8988T (cell line): ENCODE measurements around the gene PRKCB.
"Not testable (repeated sequence)": the region's sequence is repeated elsewhere in the genome, so short reads cannot be mapped to it uniquely, and the experiment has no call there.

Source experiments
- DNase-seq: peaks from one replicate; pipeline ENCODE4 v3.0.0; 2011

PRKCB gene

DNA sequence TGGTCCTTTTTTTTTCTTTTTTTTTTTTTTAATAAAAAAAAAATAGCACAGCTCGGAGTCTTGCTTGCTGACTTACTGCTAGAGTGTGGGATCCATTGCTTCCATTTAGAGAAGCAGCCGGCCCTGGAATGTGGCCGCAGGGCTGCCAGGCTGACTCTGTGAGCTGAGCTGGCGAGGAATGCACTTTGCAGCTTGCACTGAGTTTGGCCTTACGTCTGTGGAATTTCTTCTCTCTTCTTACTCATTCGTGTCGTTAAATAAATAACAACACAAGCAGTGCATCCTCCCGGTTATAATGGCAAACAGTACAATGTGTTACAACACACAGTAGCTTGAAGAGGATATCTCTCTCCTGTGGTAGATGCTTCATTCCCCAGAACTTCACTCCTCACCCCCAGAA is 69.2 kb downstream of the PRKCB start:
- DNase-seq = peak; percentile 14

DNA sequence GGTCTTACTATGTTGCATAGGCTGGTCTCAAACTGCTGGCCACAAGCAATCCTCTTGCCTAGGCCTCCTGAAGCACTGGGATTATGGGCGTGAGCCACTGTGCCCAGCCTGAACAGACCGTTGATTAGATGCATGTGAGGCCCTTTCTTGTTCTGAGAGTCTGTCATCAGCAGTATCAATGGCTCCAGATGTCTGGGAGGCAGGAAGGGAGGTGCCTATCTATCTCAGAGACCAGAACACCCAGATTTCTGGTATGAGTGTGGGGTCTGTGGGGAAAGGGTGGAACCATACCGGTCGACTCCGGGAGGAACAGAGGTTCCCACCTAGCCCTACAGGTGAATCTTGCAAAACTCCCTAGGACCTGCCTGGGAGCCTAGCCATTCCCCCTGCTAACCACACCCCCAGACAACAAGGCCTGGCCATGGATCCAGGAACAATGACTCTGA is 71.7 kb downstream of the PRKCB start:
- DNase-seq = no peak

DNA sequence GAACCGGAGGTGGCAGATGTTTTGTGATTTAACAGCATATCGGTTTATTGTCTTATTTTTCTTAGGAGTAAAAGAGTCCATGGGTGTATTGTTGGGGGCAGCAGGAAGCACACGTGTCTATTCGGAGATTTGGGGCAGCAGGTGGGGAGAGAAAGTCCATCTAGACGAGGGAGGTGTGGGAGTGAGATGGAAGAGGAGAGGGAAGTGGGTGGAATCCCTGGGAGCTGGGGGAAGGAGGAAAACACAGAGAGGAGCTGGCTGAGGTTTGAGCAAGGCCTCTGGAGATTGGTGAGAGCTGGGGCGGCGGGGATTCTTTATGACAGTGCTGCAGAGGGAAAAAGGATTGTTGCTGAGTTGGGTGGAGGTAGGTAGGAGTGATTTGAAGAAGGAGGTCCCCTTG is 72.1 kb downstream of the PRKCB start:
- DNase-seq = no peak

DNA sequence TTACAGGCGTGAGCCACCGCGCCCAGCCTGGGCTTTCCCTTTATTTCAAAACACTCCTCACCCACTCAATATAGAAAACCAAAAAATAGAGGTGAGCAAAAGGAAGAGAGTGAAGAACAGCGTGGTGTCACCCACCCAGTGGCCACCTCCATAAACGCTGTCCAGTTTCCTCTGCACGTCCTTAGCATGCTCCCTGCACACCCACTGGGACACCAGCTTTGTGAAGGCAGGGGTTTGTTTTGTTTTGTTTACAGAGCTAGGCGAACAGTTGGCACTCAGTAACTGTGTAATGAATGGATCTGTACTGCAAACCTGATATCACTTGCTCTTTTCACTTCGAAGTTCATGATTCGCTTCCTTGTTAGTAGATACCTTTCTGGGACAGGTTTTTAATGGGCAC is 73.0 kb downstream of the PRKCB start:
- no peak for DNase-seq

DNA sequence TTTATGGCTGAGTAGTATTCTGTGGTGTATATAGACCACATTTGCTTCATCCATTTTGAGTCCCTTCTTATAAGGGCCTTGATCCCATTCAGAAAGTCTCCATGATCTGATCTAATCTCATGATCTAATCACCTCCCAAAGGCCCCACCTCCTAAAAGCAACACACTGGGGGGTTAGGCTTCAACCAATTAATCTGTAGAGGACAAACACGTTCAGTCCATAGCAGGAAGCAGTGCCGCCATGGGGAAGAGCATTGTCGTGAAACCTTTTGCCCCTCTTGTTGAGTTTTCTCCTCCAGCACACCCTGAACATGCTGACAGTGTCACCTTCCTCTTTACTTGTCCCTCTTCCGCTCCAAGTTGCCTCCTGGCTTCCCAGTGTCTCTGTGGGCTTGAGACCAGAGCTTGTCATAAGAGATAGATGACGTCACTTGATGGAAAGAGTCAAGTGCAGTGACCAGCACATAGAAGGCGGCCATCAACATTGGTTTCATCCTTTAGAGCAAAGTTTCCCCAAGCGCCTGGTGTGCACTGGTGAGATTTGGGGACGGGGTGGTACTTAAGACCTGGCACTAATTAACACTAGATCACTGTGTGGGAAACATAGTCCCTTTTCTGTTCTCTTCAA is 74.1 kb downstream of the PRKCB start:
- no peak for DNase-seq

DNA sequence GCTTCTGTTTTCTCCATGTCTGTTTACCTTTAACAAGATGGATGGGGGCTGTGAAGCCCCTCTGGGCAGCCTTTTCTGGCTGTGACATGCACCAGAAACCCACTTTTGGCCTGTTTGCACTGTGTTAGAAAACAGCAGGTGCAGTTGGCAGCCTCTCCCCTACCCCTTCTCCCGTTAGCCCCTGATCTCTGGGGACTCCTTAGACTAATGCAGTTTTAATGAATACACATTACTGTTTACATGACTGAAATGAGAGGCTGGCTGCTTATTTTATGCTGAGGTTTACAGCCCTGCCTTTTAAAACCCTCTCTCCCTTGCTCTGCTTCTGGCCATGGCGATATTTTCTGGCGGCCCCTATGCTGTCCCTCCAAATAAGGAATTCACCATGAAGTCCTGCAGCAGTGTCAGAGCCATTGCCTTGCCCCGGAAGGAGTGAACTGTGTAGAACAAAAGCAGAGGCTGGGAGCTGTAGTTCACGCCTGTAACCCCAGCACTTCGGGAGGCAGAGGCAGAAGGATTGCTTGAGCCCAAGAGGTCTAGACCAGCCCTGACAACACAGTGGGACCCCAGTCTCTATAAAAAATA is 79.3 kb downstream of the PRKCB start:
- DNase-seq = no peak

DNA sequence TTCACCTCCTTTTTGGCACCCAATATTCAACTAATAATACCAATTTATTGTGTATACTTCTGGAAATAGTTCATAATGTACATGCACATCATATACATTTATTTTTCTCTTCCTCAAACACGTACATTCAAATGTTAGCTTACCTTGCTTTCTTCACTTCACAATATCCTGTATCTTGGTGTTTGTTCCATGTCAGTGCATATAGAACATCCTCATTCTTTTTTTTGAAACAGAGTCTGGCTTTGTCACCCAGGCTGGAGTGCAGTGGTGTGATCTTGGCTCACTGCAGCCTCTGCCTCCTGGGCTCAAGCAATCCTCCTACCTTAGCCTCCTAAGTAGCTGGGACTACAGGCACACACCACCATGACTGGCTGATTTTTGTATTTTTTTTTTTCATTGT is 80.8 kb downstream of the PRKCB start:
- DNase-seq = not testable (repeated sequence)

DNA sequence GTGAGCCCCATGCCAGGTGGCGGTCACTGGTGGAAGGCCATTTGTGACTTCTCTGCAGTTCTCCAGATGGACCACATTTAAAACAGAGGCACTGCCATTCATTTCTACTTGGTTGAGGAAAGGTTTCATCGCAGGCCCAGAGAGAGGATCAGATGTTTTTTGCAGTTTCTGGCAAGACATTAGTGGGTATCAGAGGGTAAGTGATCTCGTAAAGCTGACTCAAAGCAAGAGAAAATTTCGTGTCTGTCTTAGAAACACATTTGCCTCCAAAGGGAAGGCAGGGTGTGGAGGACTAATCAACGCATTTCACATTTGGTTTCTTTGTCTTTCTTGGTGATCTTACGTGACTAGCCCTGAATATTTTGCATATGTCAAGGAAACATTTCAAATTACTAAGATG is 81.8 kb downstream of the PRKCB start:
- DNase-seq = no peak

DNA sequence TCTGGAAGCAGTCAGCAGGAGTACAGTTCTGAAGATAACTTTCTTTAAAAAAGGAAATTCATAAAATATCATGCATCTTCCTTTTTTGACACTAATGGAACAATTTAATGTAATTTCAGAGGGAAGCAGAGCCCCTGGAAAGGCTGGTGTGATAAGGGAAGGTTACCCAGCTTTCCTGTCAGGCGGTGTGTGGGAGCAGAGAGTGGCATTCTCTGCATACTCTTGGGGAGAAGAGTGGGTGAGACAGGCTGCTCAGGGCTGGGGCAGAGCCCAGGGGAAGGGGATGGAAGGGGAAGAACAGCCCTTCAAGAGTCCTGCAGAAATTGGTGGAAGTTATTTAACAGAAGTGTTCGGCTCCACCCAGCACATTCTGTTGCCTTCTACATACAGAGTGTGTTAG is 84.7 kb downstream of the PRKCB start:
- DNase-seq = no peak

DNA sequence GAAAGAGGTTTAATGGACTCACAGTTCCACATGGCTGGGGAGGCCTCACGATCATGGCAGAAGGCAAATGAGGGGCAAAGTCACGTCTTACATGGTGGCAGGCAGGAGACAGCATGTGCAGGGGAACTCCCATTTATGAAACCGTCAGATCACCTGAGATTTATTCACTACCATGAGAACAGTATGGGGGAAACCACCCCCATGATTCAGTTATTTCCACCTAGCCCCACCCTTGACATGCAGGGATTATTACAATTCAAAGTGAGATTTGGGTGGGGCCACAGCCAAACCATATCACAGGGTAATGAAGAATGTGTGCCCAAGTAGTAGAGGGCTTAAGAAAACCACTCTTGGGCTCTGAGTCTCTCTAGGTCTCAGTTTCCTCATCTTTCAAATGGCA is 85.1 kb downstream of the PRKCB start:
- no peak for DNase-seq

DNA sequence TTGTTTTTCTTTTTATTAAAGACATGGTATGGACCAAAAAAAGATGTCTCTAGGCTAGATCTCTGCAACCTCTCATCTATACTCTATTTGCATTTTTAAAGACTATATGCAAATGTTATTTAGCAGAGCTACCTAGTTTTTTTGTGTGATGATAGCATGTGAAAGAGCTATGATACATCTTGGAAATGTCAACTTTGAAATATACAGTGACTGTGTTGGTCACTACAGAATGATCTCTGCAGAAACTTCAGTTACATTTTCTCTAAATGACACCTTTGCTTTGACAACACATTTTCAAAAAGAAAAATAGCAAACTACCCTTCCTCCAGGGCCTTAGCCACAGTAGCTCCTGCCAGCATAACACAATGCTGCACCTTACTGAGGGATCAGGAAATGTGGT is 86.6 kb downstream of the PRKCB start:
- no peak for DNase-seq

DNA sequence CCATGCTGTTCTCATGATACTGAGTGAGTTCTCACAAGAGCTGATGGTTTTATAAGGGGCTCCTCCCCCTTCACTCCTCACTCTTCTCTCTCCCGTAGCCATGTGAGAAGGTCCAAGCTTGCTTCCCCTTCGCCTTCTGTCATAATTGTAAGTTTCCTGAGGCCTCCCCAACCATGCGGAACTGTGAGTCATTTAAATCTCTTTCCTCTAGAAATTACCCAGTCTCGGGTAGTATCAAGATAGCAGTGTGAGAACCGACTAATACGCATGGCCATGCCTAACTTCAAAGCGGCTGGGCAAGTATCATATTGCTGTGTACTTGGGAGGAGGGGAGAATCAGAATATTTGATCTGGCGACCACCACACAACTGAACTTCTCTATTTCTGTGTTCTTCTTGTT is 88.3 kb downstream of the PRKCB start:
- DNase-seq = no peak

DNA sequence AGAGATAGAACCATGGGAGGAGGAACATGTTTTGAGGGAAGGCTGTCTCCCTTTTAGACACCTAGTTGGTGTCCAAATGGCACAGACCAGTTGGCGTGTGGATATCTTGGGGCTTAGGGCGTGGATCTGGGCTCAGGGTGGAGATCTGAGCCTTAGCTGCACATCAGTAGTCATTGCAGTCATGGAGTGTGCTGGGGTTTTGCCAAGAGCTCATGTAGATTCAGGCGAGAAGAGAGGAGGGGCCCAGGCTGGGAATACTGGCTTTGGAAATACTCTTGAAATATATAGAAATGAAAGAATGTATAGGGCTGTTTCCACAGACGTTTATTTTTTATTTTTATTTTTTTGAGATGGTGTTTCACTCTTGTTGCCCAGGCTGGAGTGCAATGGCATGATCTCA is 92.0 kb downstream of the PRKCB start:
- no peak for DNase-seq

DNA sequence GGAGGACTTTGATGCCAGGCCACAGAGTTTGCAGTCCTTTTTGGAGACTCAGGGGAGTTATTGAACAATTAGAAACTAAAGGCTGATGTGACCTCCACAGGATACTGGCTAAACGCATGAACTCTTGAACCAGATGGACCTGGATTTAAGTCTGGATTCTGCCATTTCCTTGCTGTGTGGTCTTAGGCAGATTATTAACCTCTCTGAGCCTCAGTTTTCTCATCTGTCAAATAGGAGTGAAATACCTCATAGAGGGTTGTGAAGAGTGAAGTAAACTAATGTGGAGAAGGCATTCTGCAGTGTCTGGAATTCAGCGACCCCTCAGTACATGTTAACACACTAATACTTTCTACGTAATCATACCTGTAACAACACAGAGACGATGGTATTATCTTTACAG is 93.5 kb downstream of the PRKCB start:
- no peak for DNase-seq

DNA sequence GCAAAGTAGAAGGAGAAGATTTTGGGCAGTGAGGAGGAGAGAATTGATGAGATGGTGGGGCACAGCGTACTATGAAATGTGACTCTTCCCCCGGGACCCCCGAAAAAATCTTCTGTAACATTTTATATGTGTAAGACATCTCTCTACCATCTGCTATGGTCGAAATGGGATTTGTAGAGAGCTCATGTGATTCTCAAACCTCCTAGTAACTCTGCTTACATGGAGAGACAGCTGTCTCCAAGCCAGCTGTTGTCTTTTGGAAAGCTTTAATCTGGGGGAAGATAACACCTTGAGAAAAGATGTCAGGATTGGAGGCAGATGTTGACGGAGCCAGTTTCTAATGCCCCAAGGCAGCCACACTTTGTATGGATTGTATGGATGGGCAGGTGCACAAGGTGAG is 94.1 kb downstream of the PRKCB start:
- DNase-seq = no peak

DNA sequence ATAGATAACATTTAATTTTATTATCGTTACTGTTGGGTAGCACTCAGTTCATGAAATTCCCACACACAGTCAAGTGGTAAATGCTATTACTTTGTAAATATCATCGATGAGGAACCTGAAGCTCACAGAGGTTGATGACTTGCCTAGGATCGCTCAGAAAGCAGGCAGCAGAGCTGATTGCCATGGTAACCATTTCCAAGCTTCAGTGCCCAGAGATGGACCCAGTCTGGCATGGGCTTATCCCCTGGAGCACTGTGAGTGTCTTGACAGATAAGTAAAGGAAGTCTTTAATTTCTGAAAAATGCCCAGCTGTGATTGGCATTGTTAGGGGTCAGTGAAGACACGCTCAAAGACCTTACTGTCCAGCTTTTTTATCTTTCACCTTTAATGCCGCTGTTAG is 95.0 kb downstream of the PRKCB start:
- DNase-seq = no peak

DNA sequence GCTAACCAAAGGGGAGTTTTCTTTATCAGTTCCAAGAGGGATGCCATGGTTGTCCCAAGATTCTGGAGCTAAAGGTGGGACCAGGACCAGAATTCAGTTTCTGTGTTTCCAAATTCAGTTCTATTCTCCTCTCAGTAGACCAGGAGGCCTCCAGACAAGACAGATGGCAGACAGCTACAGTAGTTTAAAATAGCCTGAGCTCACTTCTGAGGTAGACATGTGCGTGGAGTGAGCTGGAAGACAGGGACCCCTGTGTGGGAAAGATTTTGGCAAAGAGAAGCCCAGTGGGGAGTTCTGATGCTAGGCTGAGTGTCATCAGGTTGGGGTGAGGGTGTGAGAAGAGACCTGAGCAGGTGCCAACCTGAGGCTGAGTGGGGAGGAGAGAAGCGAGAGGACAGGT is 95.4 kb downstream of the PRKCB start:
- DNase-seq = no peak

DNA sequence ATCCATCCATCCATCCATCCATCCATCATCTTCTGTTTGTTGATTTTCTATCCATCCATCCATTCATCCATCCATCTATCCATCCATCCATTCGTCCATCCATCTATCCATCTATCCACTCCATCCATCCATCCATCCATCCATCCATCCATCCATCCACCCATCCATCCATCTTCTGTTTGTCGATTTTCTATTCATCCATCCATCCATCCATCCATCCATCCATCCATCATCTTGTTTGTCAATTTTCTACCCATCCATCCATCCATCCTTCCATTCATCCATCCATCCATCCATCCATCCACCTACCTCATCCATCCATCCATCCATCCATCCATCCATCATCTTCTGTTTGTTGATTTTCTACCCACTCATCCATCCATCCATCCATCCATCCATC is 97.9 kb downstream of the PRKCB start:
- DNase-seq = not testable (repeated sequence)

DNA sequence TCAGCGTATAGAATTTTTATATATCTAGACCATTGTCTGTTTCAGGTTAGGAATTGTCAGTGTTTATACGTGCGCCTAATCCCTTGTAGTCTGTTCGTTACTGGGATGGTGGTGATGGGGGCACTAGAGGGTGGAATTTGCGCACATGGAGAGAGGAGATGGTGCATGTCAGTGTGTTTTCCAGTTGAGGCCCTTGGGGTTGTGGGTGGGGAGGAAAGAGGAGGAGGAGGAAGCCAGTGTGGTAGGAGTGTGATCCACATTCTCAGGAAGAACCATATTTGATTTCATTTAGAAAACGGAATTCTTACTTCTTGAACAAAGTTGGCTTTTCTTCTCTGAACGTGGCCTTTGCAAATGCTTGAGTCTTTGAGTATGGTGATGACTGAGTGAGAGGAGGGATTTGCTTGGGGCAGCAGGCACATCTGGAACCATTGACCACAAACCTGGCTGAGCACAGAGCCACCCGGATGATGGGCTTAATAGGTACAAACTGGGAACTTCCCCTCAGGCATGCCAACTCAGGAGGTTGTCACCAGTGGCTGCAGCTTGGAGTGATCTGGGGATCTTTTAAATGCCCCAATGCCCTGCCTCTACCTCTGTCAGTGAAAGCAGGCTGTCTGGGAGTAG is 98.9 kb downstream of the PRKCB start:
- no peak for DNase-seq

DNA sequence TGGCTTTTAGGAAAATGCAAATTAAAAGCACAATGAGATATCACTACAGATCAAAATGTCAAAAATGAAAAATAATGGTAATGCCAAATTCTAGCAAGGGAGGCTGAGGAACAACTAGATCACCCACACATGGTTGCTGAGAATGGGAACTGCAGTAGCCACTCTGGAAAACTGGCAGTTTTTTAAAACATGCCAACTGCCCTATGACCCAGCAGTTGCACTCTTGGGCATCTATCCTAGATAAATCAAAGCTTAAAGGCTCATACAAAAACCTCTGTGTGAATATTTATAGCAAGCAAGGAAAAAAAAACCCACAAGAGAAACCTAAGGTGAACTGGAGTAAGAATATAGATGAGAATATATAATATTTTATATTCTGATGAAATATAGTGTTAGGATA is 104.3 kb downstream of the PRKCB start:
- no peak for DNase-seq

DNA sequence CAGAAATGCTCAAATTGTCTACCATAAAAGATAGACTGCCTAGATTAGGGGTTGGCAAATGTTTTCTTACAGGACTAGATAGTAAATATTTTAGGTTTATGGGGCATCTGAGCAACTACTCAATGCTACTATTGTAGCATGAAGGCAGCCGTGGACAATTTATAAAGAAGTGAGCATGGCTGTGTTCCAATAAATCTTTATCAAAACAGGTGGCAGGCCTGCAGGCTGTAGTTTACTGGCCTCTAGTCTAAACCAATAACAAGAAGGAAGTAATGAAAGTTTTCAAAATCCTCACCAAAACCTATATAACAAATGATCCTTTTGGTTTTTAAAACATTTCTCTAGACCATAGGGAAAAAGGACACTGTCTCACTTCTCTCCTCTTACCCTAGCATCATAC is 105.2 kb downstream of the PRKCB start:
- DNase-seq = no peak

DNA sequence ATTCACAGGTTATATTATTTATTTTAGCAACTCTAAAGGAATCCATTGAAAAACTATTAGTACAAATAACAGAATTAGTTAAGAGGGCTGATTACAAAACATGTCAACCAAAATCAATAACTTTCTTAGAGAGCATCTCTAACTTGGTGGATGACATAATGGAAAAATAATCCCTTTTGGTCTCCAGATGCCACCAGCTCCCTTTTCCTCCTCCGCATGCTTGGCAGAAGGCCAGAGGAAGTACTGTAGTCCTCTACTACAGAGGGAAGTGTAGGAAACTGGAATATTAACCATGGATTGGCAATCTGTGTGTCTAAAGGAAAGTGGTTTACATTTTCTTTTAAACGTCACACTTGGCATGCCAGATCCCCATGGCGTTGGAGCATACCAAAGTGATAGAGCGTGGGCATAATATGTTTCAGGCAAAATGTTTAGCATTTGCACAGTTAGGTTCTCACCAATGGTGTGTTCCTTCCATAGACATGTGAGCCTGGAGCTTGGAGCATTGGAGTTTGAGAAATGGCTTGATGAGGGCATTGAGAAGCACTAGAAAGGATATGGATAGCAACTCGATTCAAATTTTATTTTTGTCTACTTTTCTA is 106.3 kb downstream of the PRKCB start:
- no peak for DNase-seq

DNA sequence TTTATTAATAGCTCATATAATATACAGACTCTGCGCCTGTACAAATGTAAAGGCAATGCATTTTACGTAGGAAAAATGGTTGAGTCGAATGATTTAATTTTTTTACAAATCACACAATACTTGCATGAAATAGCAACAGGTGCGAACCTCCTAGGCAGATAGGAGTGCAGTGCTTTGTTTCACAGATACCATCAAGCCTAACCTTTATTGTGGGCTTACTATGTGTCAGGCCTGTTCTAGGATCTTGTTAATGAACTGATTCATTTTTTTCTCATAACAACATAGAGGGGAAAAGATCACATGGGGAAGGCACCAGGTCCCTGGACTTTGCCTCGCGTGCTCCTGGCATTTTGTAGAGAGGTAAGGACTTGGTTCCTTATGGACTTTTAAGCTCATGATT is 107.8 kb downstream of the PRKCB start:
- DNase-seq = no peak

DNA sequence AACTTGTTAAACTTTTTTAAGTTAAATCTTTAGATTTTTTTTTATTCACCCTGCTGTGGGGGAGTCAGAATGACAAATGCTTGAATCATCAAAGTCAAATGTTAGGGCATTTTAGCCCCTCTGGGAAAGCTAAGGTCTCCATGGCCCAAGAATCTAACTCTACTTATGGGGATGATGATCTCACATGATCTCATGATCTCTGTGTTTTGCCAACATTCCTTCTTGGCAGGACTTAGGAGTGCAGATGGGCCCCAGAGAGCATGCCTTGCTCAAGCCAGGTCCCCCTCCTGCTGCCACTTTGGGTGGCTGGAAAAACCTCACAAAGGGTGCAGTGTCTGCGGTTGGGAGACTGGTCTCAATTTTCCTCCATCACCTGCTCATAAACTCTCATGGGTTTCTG is 108.6 kb downstream of the PRKCB start:
- DNase-seq = no peak

DNA sequence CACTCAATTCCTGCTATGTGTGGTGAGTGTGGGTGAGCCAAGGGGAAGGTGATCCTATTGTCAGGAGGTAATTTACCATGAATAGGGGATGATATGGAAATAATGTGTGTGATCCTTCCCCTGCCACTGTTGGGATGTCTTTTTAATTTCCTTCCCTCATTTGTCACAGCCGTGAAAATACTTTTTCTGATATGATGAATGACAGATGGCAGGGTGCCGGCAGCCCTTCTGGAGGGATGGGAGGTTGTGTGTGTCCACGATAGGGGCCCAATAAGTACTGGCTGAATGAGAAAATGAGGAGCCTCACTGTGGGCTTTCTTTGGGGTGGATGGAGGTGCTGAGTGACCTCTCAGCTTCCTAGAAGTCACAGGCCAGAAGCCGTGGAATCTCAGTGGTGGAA is 109.5 kb downstream of the PRKCB start:
- DNase-seq = no peak
